Measurements from ENCODE around the gene STK38. TPM values are rescaled to one million over a fixed set of nuclear protein-coding genes. Genes with fewer than 3 reads are reported as not detected.

Gene STK38
- total and polyA plus RNA-seq, 2 of the 13 experiments (the other 11 are each of a cell fraction or from before 2014, with no cell fraction given) = 10.3 to 20.7 TPM

GRCh38 chr6:36514554-36515456, 32.5 kb downstream of the STK38 start (continued):
- TF ChIP-seq, protein P1, sequence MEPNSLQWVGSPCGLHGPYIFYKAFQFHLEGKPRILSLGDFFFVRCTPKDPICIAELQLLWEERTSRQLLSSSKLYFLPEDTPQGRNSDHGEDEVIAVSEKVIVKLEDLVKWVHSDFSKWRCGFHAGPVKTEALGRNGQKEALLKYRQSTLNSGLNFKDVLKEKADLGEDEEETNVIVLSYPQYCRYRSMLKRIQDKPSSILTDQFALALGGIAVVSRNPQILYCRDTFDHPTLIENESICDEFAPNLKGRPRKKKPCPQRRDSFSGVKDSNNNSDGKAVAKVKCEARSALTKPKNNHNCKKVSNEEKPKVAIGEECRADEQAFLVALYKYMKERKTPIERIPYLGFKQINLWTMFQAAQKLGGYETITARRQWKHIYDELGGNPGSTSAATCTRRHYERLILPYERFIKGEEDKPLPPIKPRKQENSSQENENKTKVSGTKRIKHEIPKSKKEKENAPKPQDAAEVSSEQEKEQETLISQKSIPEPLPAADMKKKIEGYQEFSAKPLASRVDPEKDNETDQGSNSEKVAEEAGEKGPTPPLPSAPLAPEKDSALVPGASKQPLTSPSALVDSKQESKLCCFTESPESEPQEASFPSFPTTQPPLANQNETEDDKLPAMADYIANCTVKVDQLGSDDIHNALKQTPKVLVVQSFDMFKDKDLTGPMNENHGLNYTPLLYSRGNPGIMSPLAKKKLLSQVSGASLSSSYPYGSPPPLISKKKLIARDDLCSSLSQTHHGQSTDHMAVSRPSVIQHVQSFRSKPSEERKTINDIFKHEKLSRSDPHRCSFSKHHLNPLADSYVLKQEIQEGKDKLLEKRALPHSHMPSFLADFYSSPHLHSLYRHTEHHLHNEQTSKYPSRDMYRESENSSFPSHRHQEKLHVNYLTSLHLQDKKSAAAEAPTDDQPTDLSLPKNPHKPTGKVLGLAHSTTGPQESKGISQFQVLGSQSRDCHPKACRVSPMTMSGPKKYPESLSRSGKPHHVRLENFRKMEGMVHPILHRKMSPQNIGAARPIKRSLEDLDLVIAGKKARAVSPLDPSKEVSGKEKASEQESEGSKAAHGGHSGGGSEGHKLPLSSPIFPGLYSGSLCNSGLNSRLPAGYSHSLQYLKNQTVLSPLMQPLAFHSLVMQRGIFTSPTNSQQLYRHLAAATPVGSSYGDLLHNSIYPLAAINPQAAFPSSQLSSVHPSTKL (CRISPR knock-in tag; IDR thresholded peaks at IDR 0.05) = 0 out of 2 replicates have a peak, but pooled peaks have one; percentile 26
- TF ChIP-seq ZNF224 (CRISPR knock-in tag; IDR thresholded peaks at IDR 0.05) (no peak), GABPA (IDR thresholded peaks at IDR 0.05; ENCODE audit: low read depth, low read length) (no peak), GABPA (CRISPR knock-in tag; IDR thresholded peaks at IDR 0.05; ENCODE audit: low read depth) (0 out of 2 replicates have a peak, but pooled peaks have one; percentile 14), ATF7-NPFF (CRISPR knock-in tag; IDR thresholded peaks at IDR 0.05; ENCODE audit: low read depth) (no peak), ATF5 (CRISPR knock-in tag; IDR thresholded peaks at IDR 0.05; ENCODE audit: low read depth) (no peak), FOXJ3 (CRISPR knock-in tag; IDR thresholded peaks at IDR 0.05; ENCODE audit: borderline replicate concordance) (peak; percentile 44; the same call in 1 of the 2 replicates), FOXP1 (IDR thresholded peaks at IDR 0.05) (no peak), FOXP1 (CRISPR knock-in tag; IDR thresholded peaks at IDR 0.05) (peak; percentile 46; the same call in 1 of the 2 replicates), KDM1A (CRISPR knock-in tag; IDR thresholded peaks at IDR 0.05) (no peak), ELK4 (CRISPR knock-in tag; IDR thresholded peaks at IDR 0.05; ENCODE audit: borderline replicate concordance) (no peak), ZNF543 (CRISPR knock-in tag; IDR thresholded peaks at IDR 0.05) (no peak), TP53 (CRISPR knock-in tag; conservative IDR thresholded peaks at IDR 0.05) (no peak), ZNF350 (CRISPR knock-in tag; IDR thresholded peaks at IDR 0.05; ENCODE audit: borderline replicate concordance, low read depth) (no peak), HNF4A (CRISPR knock-in tag; IDR thresholded peaks at IDR 0.05) (peak; percentile 55; the same call in 1 of the 2 replicates), ZNF331 (CRISPR knock-in tag; IDR thresholded peaks at IDR 0.05) (no peak), GLMP (CRISPR knock-in tag; IDR thresholded peaks at IDR 0.05; ENCODE audit: borderline replicate concordance) (no peak), KLF9 (CRISPR knock-in tag; IDR thresholded peaks at IDR 0.05; ENCODE audit: low read depth) (no peak), TAF1 (CRISPR knock-in tag; IDR thresholded peaks at IDR 0.05) (no peak), ZNF101 (CRISPR knock-in tag; IDR thresholded peaks at IDR 0.05; ENCODE audit: borderline replicate concordance, low read depth) (no peak)
- TF ChIP-seq, protein P2, sequence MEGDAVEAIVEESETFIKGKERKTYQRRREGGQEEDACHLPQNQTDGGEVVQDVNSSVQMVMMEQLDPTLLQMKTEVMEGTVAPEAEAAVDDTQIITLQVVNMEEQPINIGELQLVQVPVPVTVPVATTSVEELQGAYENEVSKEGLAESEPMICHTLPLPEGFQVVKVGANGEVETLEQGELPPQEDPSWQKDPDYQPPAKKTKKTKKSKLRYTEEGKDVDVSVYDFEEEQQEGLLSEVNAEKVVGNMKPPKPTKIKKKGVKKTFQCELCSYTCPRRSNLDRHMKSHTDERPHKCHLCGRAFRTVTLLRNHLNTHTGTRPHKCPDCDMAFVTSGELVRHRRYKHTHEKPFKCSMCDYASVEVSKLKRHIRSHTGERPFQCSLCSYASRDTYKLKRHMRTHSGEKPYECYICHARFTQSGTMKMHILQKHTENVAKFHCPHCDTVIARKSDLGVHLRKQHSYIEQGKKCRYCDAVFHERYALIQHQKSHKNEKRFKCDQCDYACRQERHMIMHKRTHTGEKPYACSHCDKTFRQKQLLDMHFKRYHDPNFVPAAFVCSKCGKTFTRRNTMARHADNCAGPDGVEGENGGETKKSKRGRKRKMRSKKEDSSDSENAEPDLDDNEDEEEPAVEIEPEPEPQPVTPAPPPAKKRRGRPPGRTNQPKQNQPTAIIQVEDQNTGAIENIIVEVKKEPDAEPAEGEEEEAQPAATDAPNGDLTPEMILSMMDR (CRISPR knock-in tag; IDR thresholded peaks at IDR 0.05) = no peak
